IMR-90 (cell line): ENCODE data around the gene SPSB4. TPM values are rescaled to one million over a fixed set of nuclear protein-coding genes. Genes with fewer than 3 reads are reported as not detected.

Source experiments
- ATAC-seq: fragments of 200-7000 bp; cut with Tn5 transposase; 2 replicates; pipeline ENCODE4 v1.9.1; 2020; ENCODE audit warnings: low read depth, mild to moderate bottlenecking, moderate library complexity
- BruUV-seq: library from RNA; stranded (reverse); fragments of 400-500 nt; replicated peaks from 2 replicates; lab custom pipeline; 2021; lab: Mats Ljungman, UMichigan
- CTCF ChIA-PET: fragments of 300-600 bp; formaldehyde crosslinking; extraction: SDS; loops from one replicate; lab custom pipeline; 2021; ENCODE audit warnings: antibody characterized with exemption; lab: Yijun Ruan, JAX
- POLR2A ChIA-PET: fragments of 300-600 bp; sonication (Branson Sonifier 250); formaldehyde crosslinking; loops from one replicate; lab custom pipeline; 2022; ENCODE audit warnings: antibody characterized with exemption; ENCODE audit not compliant: unreplicated experiment; lab: Charles Lee
- DNase-seq: peaks from one replicate; pipeline ENCODE4 v3.0.0; 2013
- H2AFZ ChIP-seq: replicated peaks from 2 replicates; pipeline ENCODE3; 2013; ENCODE audit warnings: low read length, mild to moderate bottlenecking; ENCODE audit not compliant: poor library complexity
- H2AK5ac ChIP-seq: 2 replicates; pipeline ENCODE4 v1.6.1; 2013; ENCODE audit warnings: low read depth, low read length, inconsistent platforms
- H2AK9ac ChIP-seq: replicated peaks from 2 replicates; pipeline ENCODE3; 2013; ENCODE audit warnings: mild to moderate bottlenecking, low read depth, low read length, moderate library complexity; ENCODE audit not compliant: poor library complexity
- H2BK120ac ChIP-seq: 2 replicates; pipeline ENCODE4 v1.6.1; 2013; ENCODE audit warnings: low read depth, low read length, inconsistent platforms
- H2BK15ac ChIP-seq: 3 replicates; pipeline ENCODE4 v1.6.1; 2013; ENCODE audit warnings: low read depth, low read length, inconsistent platforms
- H2BK20ac ChIP-seq: 2 replicates; pipeline ENCODE4 v1.6.1; 2013; ENCODE audit warnings: low read depth, mild to moderate bottlenecking, inconsistent platforms, low read length, moderate library complexity
- H2BK5ac ChIP-seq: 2 replicates; pipeline ENCODE4 v1.6.1; 2013; ENCODE audit warnings: mild to moderate bottlenecking, low read depth, low read length, inconsistent platforms; ENCODE audit not compliant: poor library complexity, severe bottlenecking
- H3K14ac ChIP-seq: replicated peaks from 2 replicates; pipeline ENCODE4 v1.6.1; 2013; ENCODE audit warnings: low read depth, low read length, inconsistent platforms
- H3K18ac ChIP-seq: 2 replicates; pipeline ENCODE4 v1.6.1; 2013; ENCODE audit warnings: low read depth, low read length, control low read depth
- H3K23ac ChIP-seq: 2 replicates; pipeline ENCODE4 v1.6.1; 2013; ENCODE audit warnings: low read depth, low read length, inconsistent platforms
- H3K27ac ChIP-seq: 2 replicates; pipeline ENCODE4 v1.5.1; 2013; ENCODE audit warnings: mild to moderate bottlenecking, control low read depth, low read length; ENCODE audit not compliant: insufficient read depth
- H3K27me3 ChIP-seq: 2 replicates; pipeline ENCODE4 v1.6.1; 2013; ENCODE audit warnings: low read length; ENCODE audit not compliant: control insufficient read depth, insufficient read depth
- H3K36me3 ChIP-seq: 2 replicates; pipeline ENCODE4 v1.6.1; 2013; ENCODE audit warnings: low read length, mixed read lengths; ENCODE audit not compliant: control insufficient read depth, insufficient read depth
- H3K4ac ChIP-seq: 2 replicates; pipeline ENCODE4 v1.6.1; 2013; ENCODE audit warnings: low read depth, low read length, inconsistent platforms
- H3K4me1 ChIP-seq: 2 replicates; pipeline ENCODE4 v1.6.1; 2013; ENCODE audit warnings: low read length, mixed read lengths; ENCODE audit not compliant: control insufficient read depth, insufficient read depth
- H3K4me2 ChIP-seq: 2 replicates; pipeline ENCODE4 v1.6.1; 2013; ENCODE audit warnings: low read depth, mild to moderate bottlenecking, control low read depth, low read length, moderate library complexity
- H3K4me3 ChIP-seq: 2 replicates; pipeline ENCODE4 v1.5.1; 2013; ENCODE audit warnings: low read depth, mild to moderate bottlenecking, control low read depth, low read length, moderate library complexity; ENCODE audit not compliant: insufficient read depth
- H3K56ac ChIP-seq: 2 replicates; pipeline ENCODE4 v1.6.1; 2013; ENCODE audit warnings: low read length, inconsistent platforms; ENCODE audit not compliant: insufficient read depth; ENCODE audit errors: extremely low read depth
- H3K79me1 ChIP-seq, 2 experiments: 2 replicates each; pipeline ENCODE4 v1.6.1; 2013; ENCODE audit warnings: low read length in 2 of 2, inconsistent platforms in 1 of 2, low read depth in 1 of 2
- H3K9ac ChIP-seq: 2 replicates; pipeline ENCODE4 v1.6.1; 2013; ENCODE audit warnings: low read depth, low read length, control low read depth
- H3K9me1 ChIP-seq: 2 replicates; pipeline ENCODE4 v1.6.1; 2013; ENCODE audit warnings: low read length, inconsistent platforms; ENCODE audit not compliant: insufficient read depth
- H3K9me3 ChIP-seq: 2 replicates; pipeline ENCODE4 v1.6.1; 2013; ENCODE audit warnings: low read length; ENCODE audit not compliant: control insufficient read depth, insufficient read depth
- H4K20me1 ChIP-seq: 2 replicates; pipeline ENCODE4 v1.6.1; 2013; ENCODE audit warnings: low read length, inconsistent platforms; ENCODE audit not compliant: insufficient read depth
- H4K5ac ChIP-seq: 2 replicates; pipeline ENCODE4 v1.6.1; 2013; ENCODE audit warnings: mild to moderate bottlenecking, low read depth, low read length, control low read depth
- H4K8ac ChIP-seq, 2 experiments: 2 replicates each; pipeline ENCODE4 v1.6.1; 2013; ENCODE audit warnings: low read depth in 2 of 2, low read length in 2 of 2, control low read depth in 1 of 2, inconsistent platforms in 1 of 2
- H4K91ac ChIP-seq: 2 replicates; pipeline ENCODE4 v1.6.1; 2013; ENCODE audit warnings: low read depth, low read length, inconsistent platforms; ENCODE audit not compliant: insufficient read depth
- BHLHE40 ChIP-seq: fragments of 150-350 bp; IDR thresholded peaks from 2 replicates; pipeline ENCODE4 v1.6.1; 2016; ENCODE audit warnings: mild to moderate bottlenecking, low read depth, low read length
- CEBPB ChIP-seq: IDR thresholded peaks from 2 replicates; pipeline ENCODE4 v1.6.1; 2012; ENCODE audit warnings: low read depth, low read length, improper control_type of control experiment
- CHD1 ChIP-seq: IDR thresholded peaks from 2 replicates; pipeline ENCODE4 v1.6.1; 2012; ENCODE audit warnings: low read depth, low read length, improper control_type of control experiment
- FOS ChIP-seq: fragments of 150-350 bp; IDR thresholded peaks from 2 replicates; pipeline ENCODE4 v1.6.1; 2016; ENCODE audit warnings: low read depth, low read length
- MAFK ChIP-seq: IDR thresholded peaks from 2 replicates; pipeline ENCODE4 v1.6.1; 2012; ENCODE audit warnings: low read depth, low read length, improper control_type of control experiment
- MAZ ChIP-seq: IDR thresholded peaks from 2 replicates; pipeline ENCODE4 v1.6.1; 2012; ENCODE audit warnings: low read depth, mild to moderate bottlenecking, low read length, improper control_type of control experiment, moderate library complexity, borderline replicate concordance
- MXI1 ChIP-seq: IDR thresholded peaks from 2 replicates; pipeline ENCODE4 v1.6.1; 2012; ENCODE audit warnings: low read depth, mild to moderate bottlenecking, low read length, moderate library complexity, borderline replicate concordance
- NFE2L2 ChIP-seq: fragments of 150-350 bp; IDR thresholded peaks from 2 replicates; pipeline ENCODE4 v1.6.1; 2016; ENCODE audit warnings: low read depth, mild to moderate bottlenecking, low read length
- POLR2A ChIP-seq: IDR thresholded peaks from 2 replicates; pipeline ENCODE4 v1.6.1; 2012; ENCODE audit warnings: mild to moderate bottlenecking, low read depth, low read length
- RAD21 ChIP-seq: IDR thresholded peaks from 2 replicates; pipeline ENCODE4 v1.6.1; 2012; ENCODE audit warnings: low read length, improper control_type of control experiment
- RCOR1 ChIP-seq: IDR thresholded peaks from 2 replicates; pipeline ENCODE4 v1.6.1; 2012; ENCODE audit warnings: mild to moderate bottlenecking, low read length, improper control_type of control experiment; ENCODE audit not compliant: insufficient replicate concordance
- RFX5 ChIP-seq: IDR thresholded peaks from 2 replicates; pipeline ENCODE4 v1.8.0; 2012; ENCODE audit warnings: low read depth, mild to moderate bottlenecking, low read length, moderate library complexity
- SMC3 ChIP-seq: fragments of 150-350 bp; IDR thresholded peaks from 2 replicates; pipeline ENCODE4 v1.6.1; 2016; ENCODE audit warnings: low read depth, mild to moderate bottlenecking, antibody characterized with exemption, low read length, moderate library complexity
- USF2 ChIP-seq: fragments of 150-350 bp; IDR thresholded peaks from 2 replicates; pipeline ENCODE4 v1.6.1; 2017; ENCODE audit warnings: mild to moderate bottlenecking, antibody characterized with exemption, low read length, low read depth
- WGBS, 2 experiments: methylation state at CpG; one replicate each; pipeline versions ENCODE4 v1.1.5 to v1.1.7; 2013; ENCODE audit warnings: missing lambda C conversion rate in 2 of 2; ENCODE audit not compliant: insufficient read length in 1 of 2; ENCODE audit errors: extremely low coverage in 2 of 2; 5-methylcytosine and 5-hydroxymethylcytosine counted together
- dilution Hi-C: fragments of 300-500 bp; cut with HindIII; formaldehyde crosslinking; loops from one replicate; pipeline ENCODE4 v1.14.3; 2018; ENCODE audit warnings: low sequenced_read_pairs; ENCODE audit not compliant: unreplicated experiment
- in situ Hi-C: fragments of 300-500 bp; cut with MboI; formaldehyde crosslinking; loops from 3 replicates; pipeline ENCODE4 v1.14.3; 2019; ENCODE audit warnings: low sequenced_read_pairs, inconsistent platforms, mixed read lengths
- intact Hi-C: fragments of 100-400 bp; cut with micrococcal nuclease; formaldehyde crosslinking; loops from 2 replicates; pipeline ENCODE4 v1.10.0; 2022
- polyA plus RNA-seq, 3 experiments: library from polyadenylated mRNA; depleted of rRNA; stranded (reverse); fragments of >200 nt; gene quantifications; 2 replicates each; pipeline ENCODE4 v1.2.3, GENCODE V29; 2012; ENCODE audit warnings: low replicate concordance in 1 of 3
- total RNA-seq: library from RNA; depleted of rRNA; stranded (reverse); fragments of >200 nt; gene quantifications from 2 replicates; pipeline ENCODE4 v1.2.3, GENCODE V29; 2012
- TF ChIP-seq, protein P1 (sequence below): fragments of 150-350 bp; IDR thresholded peaks from 2 replicates; pipeline ENCODE4 v1.6.1; 2016; ENCODE audit warnings: low read depth, mild to moderate bottlenecking, low read length, moderate library complexity, borderline replicate concordance
- TF ChIP-seq, protein P2 (sequence below): conservative IDR thresholded peaks from 2 replicates; pipeline ENCODE4 v1.5.1; 2012; ENCODE audit warnings: mild to moderate bottlenecking, low read depth, low read length, improper control_type of control experiment

SPSB4 gene
- total and polyA plus RNA-seq, 2 of the 4 experiments (the other 2 are of a cell fraction), result not detected

- Histone ChIP-seq H4K5ac (no peak overlapping the region), H2BK5ac (no peak overlapping the region), H3K4me3 (no peak overlapping the region), H4K91ac (no peak overlapping the region), H3K9me1 (no peaks in the 10 kb centered on the region), H3K14ac (no peak overlapping the region), H4K20me1 (no peaks in the 10 kb centered on the region), H3K23ac (no peak overlapping the region), H2BK20ac (no peak overlapping the region), H2AFZ (no peak overlapping the region), H3K27me3 (no peaks in the 10 kb centered on the region), H3K56ac (no peak overlapping the region), H3K4me2 (no peak overlapping the region), H3K9me3 (no peaks in the 10 kb centered on the region), H2BK120ac (no peak overlapping the region), H3K79me1 (no peaks in the 10 kb centered on the region), H2AK9ac (no peak overlapping the region), H3K9ac (no peak overlapping the region), H3K27ac (no peak overlapping the region), H3K18ac (no peak overlapping the region), H3K4ac (no peak overlapping the region), H2AK5ac (no peak overlapping the region), H2BK15ac (no peak overlapping the region), H4K8ac (no peak overlapping the region), H3K4me1 (no peaks in the 10 kb centered on the region), H3K36me3 (no peaks in the 10 kb centered on the region)
- in situ Hi-C loops (no loop called here), dilution Hi-C loops (no loop called here), intact Hi-C loops (no loop called here)
- ATAC-seq, result no peak
- BruUV-seq, result no TSS peak
- WGBS, 2 experiments, result no CpG with 5 or more reads among the region's 9 CpGs
- DNase-seq, result no peak
- ChIA-PET CTCF (no interaction called here), POLR2A (no interaction called here)
- TF ChIP-seq SMC3, result no peak
- TF ChIP-seq MAZ, result no peak
- no peak for TF ChIP-seq MAFK
- no peak for TF ChIP-seq RAD21
- no peak for TF ChIP-seq FOS
- TF ChIP-seq USF2, result no peak
- TF ChIP-seq RFX5, result no peak
- TF ChIP-seq POLR2A, result no peak
- TF ChIP-seq BHLHE40, result no peak
- TF ChIP-seq CEBPB, result no peak
- TF ChIP-seq CHD1, result no peak
- TF ChIP-seq MXI1, result no peak
- TF ChIP-seq RCOR1, result no peak
- TF ChIP-seq, protein P1, sequence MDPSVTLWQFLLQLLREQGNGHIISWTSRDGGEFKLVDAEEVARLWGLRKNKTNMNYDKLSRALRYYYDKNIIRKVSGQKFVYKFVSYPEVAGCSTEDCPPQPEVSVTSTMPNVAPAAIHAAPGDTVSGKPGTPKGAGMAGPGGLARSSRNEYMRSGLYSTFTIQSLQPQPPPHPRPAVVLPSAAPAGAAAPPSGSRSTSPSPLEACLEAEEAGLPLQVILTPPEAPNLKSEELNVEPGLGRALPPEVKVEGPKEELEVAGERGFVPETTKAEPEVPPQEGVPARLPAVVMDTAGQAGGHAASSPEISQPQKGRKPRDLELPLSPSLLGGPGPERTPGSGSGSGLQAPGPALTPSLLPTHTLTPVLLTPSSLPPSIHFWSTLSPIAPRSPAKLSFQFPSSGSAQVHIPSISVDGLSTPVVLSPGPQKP, result no peak
- TF ChIP-seq, protein P2, sequence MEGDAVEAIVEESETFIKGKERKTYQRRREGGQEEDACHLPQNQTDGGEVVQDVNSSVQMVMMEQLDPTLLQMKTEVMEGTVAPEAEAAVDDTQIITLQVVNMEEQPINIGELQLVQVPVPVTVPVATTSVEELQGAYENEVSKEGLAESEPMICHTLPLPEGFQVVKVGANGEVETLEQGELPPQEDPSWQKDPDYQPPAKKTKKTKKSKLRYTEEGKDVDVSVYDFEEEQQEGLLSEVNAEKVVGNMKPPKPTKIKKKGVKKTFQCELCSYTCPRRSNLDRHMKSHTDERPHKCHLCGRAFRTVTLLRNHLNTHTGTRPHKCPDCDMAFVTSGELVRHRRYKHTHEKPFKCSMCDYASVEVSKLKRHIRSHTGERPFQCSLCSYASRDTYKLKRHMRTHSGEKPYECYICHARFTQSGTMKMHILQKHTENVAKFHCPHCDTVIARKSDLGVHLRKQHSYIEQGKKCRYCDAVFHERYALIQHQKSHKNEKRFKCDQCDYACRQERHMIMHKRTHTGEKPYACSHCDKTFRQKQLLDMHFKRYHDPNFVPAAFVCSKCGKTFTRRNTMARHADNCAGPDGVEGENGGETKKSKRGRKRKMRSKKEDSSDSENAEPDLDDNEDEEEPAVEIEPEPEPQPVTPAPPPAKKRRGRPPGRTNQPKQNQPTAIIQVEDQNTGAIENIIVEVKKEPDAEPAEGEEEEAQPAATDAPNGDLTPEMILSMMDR, result no peak
- no peak for TF ChIP-seq NFE2L2
Measured at GRCh38 chr3:141147657-141148056, 96.5 kb downstream of the SPSB4 start.
